T-cell (primary cell): ENCODE measurements around the gene NEBL. TPM values are rescaled to one million over a fixed set of nuclear protein-coding genes. Genes with fewer than 3 reads are reported as not detected.

Experiments used
- ATAC-seq, 4 experiments: fragments of 200-7000 bp in 3 of 4; fragments of 150-1000 bp in 1 of 4; cut with Tn5 transposase; replicated peaks in 1 of 4; 1 replicate in 3 of 4; 2 replicates in 1 of 4; pipeline ENCODE4 v1.10.0; 2021; ENCODE audit warnings: moderate library complexity in 3 of 4, mild to moderate bottlenecking in 2 of 4, moderate number of reproducible peaks in 1 of 4
- CTCF ChIA-PET, 2 donors: fragments of 300-600 bp; sonication (Branson Sonifier 250); formaldehyde crosslinking; loops; one replicate each; lab custom pipeline; 2022; ENCODE audit warnings: antibody characterized with exemption in 2 of 2; lab: Charles Lee
- POLR2A ChIA-PET, 2 donors: fragments of 300-600 bp; sonication (Branson Sonifier 250); formaldehyde crosslinking; loops; one replicate each; lab custom pipeline; 2022; ENCODE audit warnings: antibody characterized with exemption in 2 of 2; lab: Charles Lee
- DNase-seq, 35 experiments: peaks; one replicate each; pipeline versions ENCODE4 v3.0.0 to v3.0.0-alpha.2; 2013 to 2023
- H3K27ac ChIP-seq: one replicate; pipeline ENCODE4 v1.5.1; 2013; ENCODE audit warnings: low read length
- H3K27me3 ChIP-seq, 2 experiments: replicated peaks in 1 of 2; 1 replicate in 1 of 2; 2 replicates in 1 of 2; pipeline versions ENCODE4 v1.6.1 to v1.7.0; 2013; ENCODE audit warnings: low read length in 1 of 2, mixed read lengths in 1 of 2; ENCODE audit not compliant: control insufficient read depth in 2 of 2, insufficient read depth in 2 of 2; ENCODE audit errors: extremely low read depth in 1 of 2
- H3K36me3 ChIP-seq, 2 donors: 1 replicate in 1 of 2; 2 replicates in 1 of 2; pipeline versions ENCODE4 v1.6.1 to v1.7.0; 2013; ENCODE audit warnings: low read length in 1 of 2; ENCODE audit not compliant: control insufficient read depth in 2 of 2, insufficient read depth in 1 of 2; ENCODE audit errors: extremely low read depth in 1 of 2
- H3K4me1 ChIP-seq, 2 experiments: 1 replicate in 1 of 2; 2 replicates in 1 of 2; pipeline versions ENCODE4 v1.6.1 to v1.7.0; 2013; ENCODE audit warnings: low read length in 2 of 2, mixed read lengths in 1 of 2; ENCODE audit not compliant: insufficient read depth in 2 of 2, control insufficient read depth in 1 of 2; ENCODE audit errors: extremely low read depth in 1 of 2
- H3K4me3 ChIP-seq, 2 donors: 1 replicate in 1 of 2; 2 replicates in 1 of 2; pipeline versions ENCODE4 v1.5.1 to v1.7.0; 2013; ENCODE audit warnings: mild to moderate bottlenecking in 2 of 2, low read length in 1 of 2, moderate library complexity in 1 of 2; ENCODE audit not compliant: control insufficient read depth in 1 of 2; ENCODE audit errors: extremely low read depth in 1 of 2
- H3K9me3 ChIP-seq: 2 replicates; pipeline ENCODE4 v1.7.0; 2013
- H3K27ac Mint-ChIP-seq, 2 donors: one replicate each; pipeline ENCODE4 v1.8.0; 2020 to 2021; ENCODE audit warnings: mild to moderate bottlenecking in 2 of 2, mixed read lengths in 2 of 2
- H3K27me3 Mint-ChIP-seq, 2 donors: one replicate each; pipeline ENCODE4 v1.8.0; 2021 to 2022; ENCODE audit warnings: mixed read lengths in 2 of 2
- H3K36me3 Mint-ChIP-seq: one replicate; pipeline ENCODE4 v1.8.0; 2021; ENCODE audit warnings: mixed read lengths
- H3K4me1 Mint-ChIP-seq, 3 donors: one replicate each; pipeline ENCODE4 v1.8.0; 2020 to 2022; ENCODE audit warnings: mixed read lengths in 3 of 3, mild to moderate bottlenecking in 1 of 3
- H3K4me3 Mint-ChIP-seq, 3 donors: one replicate each; pipeline ENCODE4 v1.8.0; 2020 to 2022; ENCODE audit warnings: mild to moderate bottlenecking in 3 of 3, mixed read lengths in 3 of 3, moderate library complexity in 3 of 3
- H3K9me3 Mint-ChIP-seq, 3 donors: one replicate each; pipeline ENCODE4 v1.8.0; 2020 to 2022; ENCODE audit warnings: mixed read lengths in 3 of 3
- WGBS: methylation state at CpG from one replicate; pipeline ENCODE4 v1.1.5; 2013; ENCODE audit warnings: missing lambda C conversion rate; ENCODE audit not compliant: insufficient coverage; 5-methylcytosine and 5-hydroxymethylcytosine counted together
- total RNA-seq, 35 experiments: library from RNA in 6 of 35; stranded (reverse) in 6 of 35; fragments of 120-200 nt in 1 of 35; gene quantifications; one replicate each; pipeline versions ENCODE4 v1.2.1 to v1.2.4 and lab custom pipeline; 2013 to 2026

Gene NEBL
- total RNA-seq, 5 donors from 2014 or later (not counting 1 experiment from before 2014, with no cell fraction given): 0.41 to 1.4 (median 0.62) TPM

DNA sequence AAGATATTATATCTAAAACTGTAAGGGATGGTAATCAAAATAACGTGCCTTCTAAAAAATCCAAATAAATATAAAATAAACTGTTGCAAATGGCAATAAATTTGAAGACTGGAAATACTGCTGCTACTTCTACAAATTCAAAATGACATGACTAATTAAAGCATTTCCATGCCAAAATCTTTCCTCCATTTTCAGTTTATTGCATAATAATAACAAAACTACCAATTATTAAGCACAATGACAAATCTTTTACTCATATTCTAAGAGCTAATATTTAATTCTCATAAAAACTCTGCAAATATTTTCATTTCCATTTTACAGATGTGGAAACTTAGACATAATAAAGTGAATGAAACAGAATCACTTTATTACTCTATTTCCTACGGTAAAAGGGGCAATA, 38.8 kb upstream of the NEBL start:
- peaks cover 2 to 26% (median 5%) of the 10 kb centered on the region in 3 donors for H3K9me3 Mint-ChIP-seq
- no CpG with 5 or more reads among the region's 2 CpGs for WGBS
- Histone ChIP-seq H3K27ac (no peak overlapping the region), H3K36me3 (no peaks in the 10 kb centered on the region), H3K9me3 (no peaks in the 10 kb centered on the region), H3K4me3 (no peak overlapping the region), H3K4me1 (no peaks in the 10 kb centered on the region), H3K27me3 (no peaks in the 10 kb centered on the region)
- no peaks in the 10 kb centered on the region for H3K27me3 Mint-ChIP-seq
- H3K4me1 Mint-ChIP-seq: no peaks in the 10 kb centered on the region
- no peak overlapping the region for H3K27ac Mint-ChIP-seq
- no peaks in the 10 kb centered on the region for H3K36me3 Mint-ChIP-seq
- no peak for DNase-seq
- POLR2A ChIA-PET: no interaction called here
- no peak overlapping the region for H3K4me3 Mint-ChIP-seq
- no peak for ATAC-seq
- CTCF ChIA-PET: interaction anchor here in 1 of 2 donors (0.6 kb wide), 1 partner anchor 69 kb away, joined by 3 read pairs; no protein-coding TSS in a partner anchor

DNA sequence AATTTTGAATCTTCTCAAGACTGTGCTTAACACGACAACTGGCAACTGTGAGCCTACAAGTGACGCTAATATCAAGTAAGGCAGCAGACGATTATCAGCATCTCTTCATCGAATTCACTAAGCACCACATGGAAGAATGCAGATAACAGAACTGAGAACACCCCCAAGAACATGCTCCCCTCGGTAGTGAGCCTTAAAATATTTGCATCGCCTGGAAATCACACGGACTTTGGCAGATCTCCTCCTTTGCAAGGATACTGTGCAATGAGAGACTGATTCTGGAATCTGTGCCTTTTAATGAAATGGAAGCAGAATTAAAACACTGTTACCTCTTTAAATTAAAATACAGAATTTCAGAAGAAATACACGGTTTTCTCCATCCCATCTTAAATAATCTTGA, 38.2 kb upstream of the NEBL start:
- H3K36me3 Mint-ChIP-seq: no peaks in the 10 kb centered on the region
- no peak overlapping the region for H3K27ac Mint-ChIP-seq
- no peak overlapping the region for H3K4me3 ChIP-seq
- no peaks in the 10 kb centered on the region for H3K27me3 Mint-ChIP-seq
- ChIA-PET POLR2A (no interaction called here), CTCF (no interaction called here)
- peaks cover 2 to 26% (median 9%) of the 10 kb centered on the region in 3 donors for H3K9me3 Mint-ChIP-seq
- no peak for DNase-seq
- H3K9me3 ChIP-seq: no peaks in the 10 kb centered on the region
- no peak overlapping the region for H3K27ac ChIP-seq
- H3K27me3 ChIP-seq: no peaks in the 10 kb centered on the region
- H3K36me3 ChIP-seq: no peaks in the 10 kb centered on the region
- no peaks in the 10 kb centered on the region for H3K4me1 ChIP-seq
- WGBS: 94% methylated on average over 3 of the region's 8 CpGs
- no peak for ATAC-seq
- H3K4me1 Mint-ChIP-seq: no peaks in the 10 kb centered on the region
- no peak overlapping the region for H3K4me3 Mint-ChIP-seq

DNA sequence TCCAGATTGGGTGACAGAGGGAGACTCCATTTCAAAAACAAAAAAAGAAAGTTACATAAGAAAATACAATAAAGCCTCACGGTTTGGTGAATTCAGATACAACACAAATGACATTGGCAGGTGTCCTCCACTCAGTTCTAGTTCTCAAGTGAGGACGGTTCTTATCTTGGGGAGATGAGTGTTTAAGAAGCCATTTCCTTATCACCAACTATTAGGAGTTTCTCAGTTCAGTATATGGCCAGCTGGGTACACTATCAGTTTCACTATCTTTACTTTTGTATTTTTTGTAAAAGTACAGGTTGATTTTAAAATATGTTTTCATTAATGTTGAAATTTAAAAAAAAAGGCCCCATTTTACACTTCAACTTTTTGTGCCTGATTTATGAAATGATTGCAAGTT, 36.6 kb upstream of the NEBL start:
- no peaks in the 10 kb centered on the region for H3K4me1 Mint-ChIP-seq

DNA sequence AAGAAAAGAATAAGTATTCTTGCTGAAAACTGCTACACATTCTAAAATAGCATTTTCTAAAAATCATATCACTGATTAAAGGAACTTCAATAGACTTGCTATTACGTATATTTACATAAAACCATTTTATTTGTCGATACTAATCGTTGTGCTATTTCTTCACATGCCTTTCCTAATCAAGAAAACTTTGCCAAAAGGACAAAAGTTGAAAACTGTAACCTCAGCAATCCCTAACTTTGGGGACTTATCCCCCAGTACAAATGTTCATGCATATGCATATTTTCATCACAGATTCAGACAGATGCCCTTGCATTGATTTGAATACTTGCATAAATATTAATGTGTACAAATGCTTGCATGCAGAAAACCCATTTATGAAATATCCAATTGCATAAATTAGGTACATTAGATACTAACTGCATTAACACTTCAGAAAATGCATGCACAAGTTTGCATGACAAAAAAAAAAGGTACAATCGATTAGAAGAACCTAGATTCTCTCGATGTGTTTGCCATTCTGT, 35.6 kb upstream of the NEBL start:
- Histone ChIP-seq H3K27ac (no peak overlapping the region), H3K4me3 (no peak overlapping the region), H3K4me1 (no peaks in the 10 kb centered on the region), H3K27me3 (no peaks in the 10 kb centered on the region), H3K36me3 (no peaks in the 10 kb centered on the region), H3K9me3 (no peaks in the 10 kb centered on the region)
- WGBS: 91% methylated on average over 5 of the region's 5 CpGs
- ATAC-seq (no peak), DNase-seq (no peak)
- Mint-ChIP-seq H3K4me3 (no peak overlapping the region), H3K36me3 (no peaks in the 10 kb centered on the region), H3K27me3 (no peaks in the 10 kb centered on the region), H3K9me3 (peaks cover 0 to 20% (median 12%) of the 10 kb centered on the region in 3 donors), H3K27ac (no peak overlapping the region), H3K4me1 (no peaks in the 10 kb centered on the region)
- ChIA-PET POLR2A (no interaction called here), CTCF (no interaction called here)

More for the DNA sequence above, 36.6 kb upstream of the NEBL start:
- no peak overlapping the region for H3K27ac Mint-ChIP-seq
- CTCF ChIA-PET: no interaction called here
- no peaks in the 10 kb centered on the region for H3K27me3 Mint-ChIP-seq
- no peak for DNase-seq
- peaks cover 0 to 23% (median 12%) of the 10 kb centered on the region in 3 donors for H3K9me3 Mint-ChIP-seq
- no peaks in the 10 kb centered on the region for H3K36me3 Mint-ChIP-seq
- Histone ChIP-seq H3K27ac (no peak overlapping the region), H3K36me3 (no peaks in the 10 kb centered on the region), H3K4me3 (no peak overlapping the region), H3K9me3 (no peaks in the 10 kb centered on the region), H3K27me3 (no peaks in the 10 kb centered on the region), H3K4me1 (no peaks in the 10 kb centered on the region)
- POLR2A ChIA-PET: no interaction called here
- WGBS: no CpG with 5 or more reads among the region's 2 CpGs
- ATAC-seq: no peak
- H3K4me3 Mint-ChIP-seq: no peak overlapping the region

DNA sequence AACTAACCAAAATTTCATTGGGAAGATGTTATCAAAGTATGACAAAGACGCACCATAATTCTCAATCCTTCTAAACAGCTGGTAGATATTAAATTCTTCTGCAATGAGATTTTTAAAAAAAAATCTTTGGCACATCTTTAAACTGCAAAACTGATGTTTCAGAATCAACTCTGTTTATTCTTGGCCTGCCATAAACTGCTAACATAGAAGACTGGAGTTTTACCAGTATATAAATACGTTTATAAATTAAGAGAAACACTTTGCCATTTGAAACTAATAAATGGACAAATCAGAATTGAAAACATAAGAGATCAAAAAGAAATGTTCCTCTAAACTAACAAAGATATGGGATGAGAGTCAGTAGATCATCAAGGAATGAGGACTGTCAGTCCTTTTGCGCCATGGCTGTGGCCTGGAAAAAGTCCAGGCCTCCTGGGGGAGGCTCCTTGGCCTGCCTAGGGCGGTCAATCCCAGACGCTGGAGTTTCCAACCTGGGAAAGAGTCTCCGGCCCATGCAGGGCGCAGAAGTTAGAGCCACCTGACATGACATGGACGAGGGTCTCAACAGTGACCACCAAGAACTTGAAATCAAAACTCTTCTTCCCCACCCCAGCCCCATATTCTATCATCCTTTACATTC, 34.2 kb upstream of the NEBL start:
- ChIA-PET CTCF (no interaction called here), POLR2A (interaction anchor here in 1 of 2 donors (0.6 kb wide), 1 partner anchor 103 kb away, joined by 3 read pairs; no protein-coding TSS in a partner anchor)
- Histone ChIP-seq H3K27me3 (no peaks in the 10 kb centered on the region), H3K9me3 (no peaks in the 10 kb centered on the region), H3K4me1 (no peaks in the 10 kb centered on the region), H3K36me3 (no peaks in the 10 kb centered on the region), H3K27ac (no peak overlapping the region), H3K4me3 (no peak overlapping the region)
- DNase-seq (no peak), ATAC-seq (no peak)
- H3K4me1 Mint-ChIP-seq: no peaks in the 10 kb centered on the region
- no peaks in the 10 kb centered on the region for H3K27me3 Mint-ChIP-seq
- peaks cover 0 to 16% (median 12%) of the 10 kb centered on the region in 3 donors for H3K9me3 Mint-ChIP-seq
- H3K4me3 Mint-ChIP-seq: no peak overlapping the region
- H3K36me3 Mint-ChIP-seq: no peaks in the 10 kb centered on the region
- H3K27ac Mint-ChIP-seq: no peak overlapping the region
- WGBS: 90% methylated on average over 4 of the region's 8 CpGs

DNA sequence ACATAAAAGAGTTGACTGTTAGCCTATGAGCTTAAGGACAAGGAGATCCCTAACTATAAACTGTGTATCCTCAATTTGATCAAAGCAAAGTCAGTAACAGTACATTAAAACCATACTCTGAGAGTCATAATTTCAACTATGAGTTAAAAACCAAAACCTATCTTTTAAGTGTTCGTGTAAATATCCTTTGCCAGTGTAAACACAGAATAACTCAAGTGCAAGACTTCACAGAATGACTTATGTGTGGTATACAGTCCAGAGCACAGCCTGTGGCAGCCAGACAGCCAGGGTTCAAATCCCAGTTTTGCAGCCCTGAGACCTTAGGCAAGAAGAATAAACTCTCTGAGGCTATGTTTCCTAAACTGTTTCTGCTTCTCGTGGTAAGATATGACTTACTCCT, 30.3 kb upstream of the NEBL start:
- Histone ChIP-seq H3K9me3 (no peaks in the 10 kb centered on the region), H3K4me3 (no peak overlapping the region), H3K27me3 (no peaks in the 10 kb centered on the region), H3K27ac (no peak overlapping the region), H3K4me1 (no peaks in the 10 kb centered on the region), H3K36me3 (no peaks in the 10 kb centered on the region)
- DNase-seq: no peak
- H3K36me3 Mint-ChIP-seq: no peaks in the 10 kb centered on the region
- no peak overlapping the region for H3K4me3 Mint-ChIP-seq
- no peaks in the 10 kb centered on the region for H3K4me1 Mint-ChIP-seq
- H3K27ac Mint-ChIP-seq: no peak overlapping the region
- ATAC-seq: no peak
- 83% methylated on average over 1 of the region's 2 CpGs for WGBS
- peaks cover 0 to 12% (median 8%) of the 10 kb centered on the region in 3 donors for H3K9me3 Mint-ChIP-seq
- ChIA-PET POLR2A (no interaction called here), CTCF (no interaction called here)
- H3K27me3 Mint-ChIP-seq: peaks cover 0 to 3% of the 10 kb centered on the region in 2 donors
